HG02870 (cell line): ENCODE measurements around the gene PRKCZ.

ENCODE experiments used
- ATAC-seq: cut with Tn5 transposase; IDR thresholded peaks from one replicate; pipeline ENCODE4 v1.9.1; 2021; ENCODE audit warnings: mild to moderate bottlenecking, moderate library complexity; ENCODE audit not compliant: unreplicated experiment

The PRKCZ gene

GRCh38 chr1:2202843-2203601 lies 152.8 kb downstream of the PRKCZ start:
- ATAC-seq: no peak

- ATAC-seq: no peak
Measured at GRCh38 chr1:2203671-2204414, 153.6 kb downstream of the PRKCZ start.

- no peak for ATAC-seq
Measured at GRCh38 chr1:2204415-2205190, 154.4 kb downstream of the PRKCZ start.

GRCh38 chr1:2205191-2205952 lies 155.2 kb downstream of the PRKCZ start:
- no peak for ATAC-seq

- ATAC-seq: no peak
Measured at GRCh38 chr1:2206813-2207487, 156.7 kb downstream of the PRKCZ start.

- ATAC-seq: no peak
Measured at GRCh38 chr1:2208309-2209239, 158.4 kb downstream of the PRKCZ start.

GRCh38 chr1:2209400-2210083 lies 159.3 kb downstream of the PRKCZ start:
- ATAC-seq: no peak

GRCh38 chr1:2210084-2210653 lies 160.0 kb downstream of the PRKCZ start:
- no peak for ATAC-seq

- ATAC-seq: no peak
Measured at GRCh38 chr1:2210786-2211185, 160.6 kb downstream of the PRKCZ start.

GRCh38 chr1:2212274-2212531 lies 162.0 kb downstream of the PRKCZ start:
- ATAC-seq: no peak

GRCh38 chr1:2212532-2213491 lies 162.6 kb downstream of the PRKCZ start:
- no peak for ATAC-seq

GRCh38 chr1:2213576-2214505 lies 163.6 kb downstream of the PRKCZ start:
- ATAC-seq: no peak

- no peak for ATAC-seq
Measured at GRCh38 chr1:2214541-2215241, 164.5 kb downstream of the PRKCZ start.

- no peak for ATAC-seq
Measured at GRCh38 chr1:2215329-2215728, 165.1 kb downstream of the PRKCZ start.

GRCh38 chr1:2215909-2216766 lies 165.9 kb downstream of the PRKCZ start:
- ATAC-seq: no peak
